Left lung (tissue), 10 donors: ENCODE results near the gene AAK1. TPM values are rescaled to one million over a fixed set of nuclear protein-coding genes. Genes with fewer than 3 reads are reported as not detected.
A peak's percentile ranks its signal among the peaks of the same experiment; 100 is the strongest.
"Not testable (repeated sequence)": the region's sequence is repeated elsewhere in the genome, so short reads cannot be mapped to it uniquely, and the experiment has no call there.

ENCODE experiments used
- ATAC-seq: fragments of 200-7000 bp; cut with Tn5 transposase; one replicate; pipeline ENCODE4 v1.9.1; 2020; ENCODE audit warnings: moderate library complexity
- DNase-seq, 4 donors: peaks; one replicate each; pipeline ENCODE4 v3.0.0-alpha.2; 2013 to 2020
- H3K27ac ChIP-seq, 2 donors: fragments of 200-600 bp; sonication (generic) in 1 of 2; one replicate each; pipeline versions ENCODE4 v1.5.0 to v1.8.0; 2020 to 2021
- H3K27me3 ChIP-seq, 2 donors: fragments of 200-600 bp; sonication (generic) in 1 of 2; one replicate each; pipeline versions ENCODE4 v1.5.0 to v1.8.0; 2020 to 2021
- H3K36me3 ChIP-seq, 2 donors: fragments of 200-600 bp; sonication (generic) in 1 of 2; one replicate each; pipeline versions ENCODE4 v1.5.0 to v1.8.0; 2020 to 2021
- H3K4me1 ChIP-seq, 2 donors: fragments of 200-600 bp; one replicate each; pipeline ENCODE4 v1.8.0; 2021
- H3K4me3 ChIP-seq, 2 donors: fragments of 200-600 bp; sonication (generic) in 1 of 2; one replicate each; pipeline versions ENCODE4 v1.5.0 to v1.8.0; 2020 to 2021; ENCODE audit warnings: mild to moderate bottlenecking in 1 of 2
- H3K9me3 ChIP-seq, 2 donors: fragments of 200-600 bp; sonication (generic) in 1 of 2; one replicate each; pipeline versions ENCODE4 v1.5.0 to v1.8.0; 2020 to 2021
- intact Hi-C, 2 donors: fragments of 100-400 bp; cut with DNase I; formaldehyde crosslinking; loops; one replicate each; pipeline versions ENCODE4 v1.11.2 to v1.14.2; 2022
- polyA plus RNA-seq, 6 donors: library from polyadenylated mRNA; unstranded; fragments of 120-200 nt; gene quantifications; one replicate each; pipeline ENCODE4 v1.2.1, GENCODE V29; 2013; ENCODE audit not compliant: insufficient read length in 6 of 6
- total RNA-seq, 2 donors: library from RNA; stranded (reverse); fragmentation: NEBNext Ultra II Directional; extraction: Animal tissue kit (Norgen Biotek cat#: 25700); gene quantifications; one replicate each; pipeline ENCODE4 v1.2.1, GENCODE V29; 2021
- TF ChIP-seq, protein P1 (sequence below), 2 donors: fragments of 200-600 bp; sonication (generic) in 1 of 2; IDR thresholded peaks; one replicate each; pipeline versions ENCODE4 v1.5.0 to v1.8.0; 2021; ENCODE audit warnings: antibody characterized with exemption in 2 of 2
- donor health status: DM: no; HTN: yes; CAD: no.
- donor health status: DM: no; HTN: no; CAD: no.

The AAK1 gene
- total and polyA plus RNA-seq, 8 donors: 19.0 to 70.7 (median 22.4) TPM

DNA sequence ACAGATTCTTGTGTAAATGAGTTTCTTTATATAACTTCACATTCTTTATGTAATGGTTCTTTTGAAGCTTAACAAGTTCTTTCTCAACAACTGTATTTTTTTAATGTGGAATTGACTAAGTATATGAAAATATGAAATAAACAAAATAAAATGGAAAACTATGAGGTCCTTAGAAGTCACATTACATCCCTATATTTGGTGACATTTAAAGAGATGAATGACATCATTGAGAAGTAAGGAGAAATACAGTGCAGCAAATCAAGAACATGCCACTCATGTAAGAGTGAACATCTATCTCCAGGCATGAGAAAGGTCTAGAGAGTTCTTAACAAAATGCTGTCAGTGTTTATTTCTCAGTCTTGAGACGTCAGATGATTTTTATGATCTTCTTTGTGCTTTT, 39.0 kb upstream of the AAK1 start:
- Histone ChIP-seq H3K36me3 (no peaks in the 10 kb centered on the region), H3K9me3 (peaks cover 0 to 4% of the 10 kb centered on the region in 2 donors), H3K4me1 (peaks cover 5 to 21% of the 10 kb centered on the region in 2 donors), H3K27me3 (no peaks in the 10 kb centered on the region), H3K27ac (peak overlapping the region in 1 of 2 donors; percentile 76), H3K4me3 (no peak overlapping the region)
- DNase-seq (no peak), ATAC-seq (no peak)
- TF ChIP-seq, protein P1, sequence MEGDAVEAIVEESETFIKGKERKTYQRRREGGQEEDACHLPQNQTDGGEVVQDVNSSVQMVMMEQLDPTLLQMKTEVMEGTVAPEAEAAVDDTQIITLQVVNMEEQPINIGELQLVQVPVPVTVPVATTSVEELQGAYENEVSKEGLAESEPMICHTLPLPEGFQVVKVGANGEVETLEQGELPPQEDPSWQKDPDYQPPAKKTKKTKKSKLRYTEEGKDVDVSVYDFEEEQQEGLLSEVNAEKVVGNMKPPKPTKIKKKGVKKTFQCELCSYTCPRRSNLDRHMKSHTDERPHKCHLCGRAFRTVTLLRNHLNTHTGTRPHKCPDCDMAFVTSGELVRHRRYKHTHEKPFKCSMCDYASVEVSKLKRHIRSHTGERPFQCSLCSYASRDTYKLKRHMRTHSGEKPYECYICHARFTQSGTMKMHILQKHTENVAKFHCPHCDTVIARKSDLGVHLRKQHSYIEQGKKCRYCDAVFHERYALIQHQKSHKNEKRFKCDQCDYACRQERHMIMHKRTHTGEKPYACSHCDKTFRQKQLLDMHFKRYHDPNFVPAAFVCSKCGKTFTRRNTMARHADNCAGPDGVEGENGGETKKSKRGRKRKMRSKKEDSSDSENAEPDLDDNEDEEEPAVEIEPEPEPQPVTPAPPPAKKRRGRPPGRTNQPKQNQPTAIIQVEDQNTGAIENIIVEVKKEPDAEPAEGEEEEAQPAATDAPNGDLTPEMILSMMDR (IDR thresholded peaks at IDR 0.05): no peak
- intact Hi-C loops: no loop called here

DNA sequence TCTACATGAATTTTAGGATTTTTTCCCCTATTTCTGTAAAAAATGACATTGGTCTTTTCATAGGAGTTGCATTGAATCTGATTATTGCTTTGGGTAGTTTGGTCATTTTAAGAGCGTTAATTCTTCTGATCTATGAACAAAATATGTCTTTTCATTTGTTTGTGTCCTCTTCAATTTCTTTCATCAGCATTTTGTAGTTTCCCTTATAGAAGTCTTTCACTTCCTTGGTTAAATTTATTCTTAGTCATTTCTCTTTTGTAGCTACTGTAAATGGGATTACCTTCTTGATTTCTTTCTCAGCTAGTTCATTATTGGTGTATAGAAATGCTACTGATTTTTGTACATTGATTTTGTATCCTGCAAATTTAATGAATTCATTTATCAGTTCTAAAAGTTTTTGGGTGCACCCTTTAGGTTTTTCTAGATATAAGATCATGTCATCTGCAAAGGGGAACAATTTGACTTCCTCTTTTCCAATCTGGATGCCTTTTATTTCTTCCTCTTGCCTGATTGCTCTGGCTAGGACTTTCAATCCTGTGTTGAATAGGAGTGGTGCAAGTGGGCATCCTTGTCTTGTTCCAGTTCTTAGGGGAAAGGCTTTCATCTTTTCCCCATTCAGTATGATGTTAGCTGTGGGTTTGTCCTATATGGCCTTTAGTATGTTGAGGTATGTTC, 36.6 kb upstream of the AAK1 start:
- DNase-seq: no peak
- no peaks in the 10 kb centered on the region for H3K36me3 ChIP-seq
- intact Hi-C loops: no loop called here
- H3K4me1 ChIP-seq: peaks cover 5 to 21% of the 10 kb centered on the region in 2 donors
- TF ChIP-seq, protein P1 (IDR thresholded peaks at IDR 0.05): no peak
- H3K4me3 ChIP-seq: no peak overlapping the region
- peaks cover 0 to 4% of the 10 kb centered on the region in 2 donors for H3K9me3 ChIP-seq
- no peak for ATAC-seq
- H3K27ac ChIP-seq: peak overlapping the region in 1 of 2 donors; percentile 59
- H3K27me3 ChIP-seq: no peaks in the 10 kb centered on the region

DNA sequence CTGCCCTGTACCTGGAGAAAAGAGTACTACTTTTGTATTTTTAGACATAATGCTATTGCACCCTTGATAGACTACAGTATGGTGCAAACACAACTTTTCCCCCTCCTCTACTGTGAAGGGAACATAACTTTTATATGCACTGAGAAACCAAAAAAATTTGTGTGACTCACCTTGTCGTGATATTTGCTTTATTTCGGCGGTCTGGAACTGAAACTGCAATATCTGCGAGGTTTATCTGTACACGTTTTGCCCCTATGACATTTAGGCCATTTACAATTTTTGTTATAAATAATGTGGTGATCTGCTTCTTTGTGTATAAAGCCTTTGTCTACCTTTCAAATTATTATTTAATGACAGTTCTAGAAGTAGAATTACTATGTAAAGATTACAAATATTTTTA, 34.4 kb upstream of the AAK1 start:
- TF ChIP-seq, protein P1 (IDR thresholded peaks at IDR 0.05): no peak
- Histone ChIP-seq H3K4me1 (peaks cover under 1 to 16% of the 10 kb centered on the region in 2 donors), H3K27me3 (no peaks in the 10 kb centered on the region), H3K36me3 (no peaks in the 10 kb centered on the region), H3K4me3 (no peak overlapping the region), H3K9me3 (peaks cover 0 to 4% of the 10 kb centered on the region in 2 donors), H3K27ac (no peak overlapping the region)
- ATAC-seq (no peak), DNase-seq (no peak)
- intact Hi-C loops: no loop called here

DNA sequence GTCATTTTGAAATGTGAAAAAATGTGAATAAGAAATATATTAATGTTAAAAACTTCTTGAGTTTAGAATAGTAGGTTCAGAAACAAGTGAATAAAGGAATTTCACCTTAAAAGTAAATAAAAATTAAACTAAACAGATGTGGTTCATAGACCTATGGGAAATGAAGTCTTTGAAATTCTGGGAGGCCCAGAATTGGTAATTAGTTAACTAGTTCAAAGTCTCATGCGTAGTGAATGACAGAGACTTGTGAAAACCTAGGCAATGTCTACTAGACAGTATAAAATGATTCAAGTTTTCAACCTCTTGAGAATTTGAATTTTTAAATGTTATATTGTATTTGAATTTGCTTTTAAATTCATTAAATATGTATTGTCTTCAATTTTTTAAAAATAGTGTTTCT, 32.6 kb upstream of the AAK1 start:
- ATAC-seq: no peak
- intact Hi-C loops: no loop called here
- DNase-seq: no peak

DNA sequence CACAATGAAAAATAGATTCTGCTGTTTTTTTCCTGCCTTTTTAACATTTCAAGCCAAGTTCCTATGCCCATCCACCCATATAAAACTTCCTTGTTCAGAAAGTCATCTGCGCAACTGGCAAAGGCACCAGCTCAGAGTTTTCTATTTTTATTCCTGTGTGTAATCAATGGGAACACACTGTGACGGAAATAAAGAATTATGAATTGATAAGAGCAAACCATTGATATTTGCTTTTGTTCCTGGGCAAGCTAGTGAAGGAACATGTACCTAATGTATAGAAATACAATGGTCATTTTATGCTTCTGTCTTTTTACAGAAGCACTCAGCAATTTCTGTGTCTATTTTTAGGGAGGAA, 30.8 kb upstream of the AAK1 start:
- Histone ChIP-seq H3K4me3 (no peak overlapping the region), H3K27ac (peak overlapping the region in 1 of 2 donors; percentile 17), H3K9me3 (peaks cover 0 to 4% of the 10 kb centered on the region in 2 donors), H3K27me3 (no peaks in the 10 kb centered on the region), H3K4me1 (peaks cover 0 to 7% of the 10 kb centered on the region in 2 donors), H3K36me3 (no peaks in the 10 kb centered on the region)
- intact Hi-C loops: no loop called here
- DNase-seq (no peak), ATAC-seq (no peak)
- TF ChIP-seq, protein P1 (IDR thresholded peaks at IDR 0.05): no peak

More for the DNA sequence above, 32.6 kb upstream of the AAK1 start:
- no peak overlapping the region for H3K4me3 ChIP-seq
- peaks cover 0 to 11% of the 10 kb centered on the region in 2 donors for H3K4me1 ChIP-seq
- TF ChIP-seq, protein P1 (IDR thresholded peaks at IDR 0.05): no peak
- H3K36me3 ChIP-seq: no peaks in the 10 kb centered on the region
- peaks cover 0 to 4% of the 10 kb centered on the region in 2 donors for H3K9me3 ChIP-seq
- no peak overlapping the region for H3K27ac ChIP-seq
- no peaks in the 10 kb centered on the region for H3K27me3 ChIP-seq

DNA sequence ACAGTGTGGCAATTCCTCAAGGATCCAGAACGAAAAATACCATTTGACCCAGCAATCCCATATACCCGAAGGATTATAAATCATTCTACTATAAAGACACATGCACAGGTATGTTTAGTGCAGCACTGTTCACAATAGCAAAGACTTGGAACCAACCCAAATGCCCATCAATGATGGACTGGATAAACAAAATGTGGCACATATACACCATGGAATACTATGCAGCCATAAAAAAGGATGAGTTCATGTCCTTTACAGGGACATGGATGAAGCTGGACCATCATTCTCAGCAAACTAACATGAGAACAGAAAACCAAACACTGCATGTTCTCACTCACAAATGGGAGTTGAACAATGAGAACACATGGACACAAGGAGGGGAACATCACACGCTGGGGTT, 29.6 kb upstream of the AAK1 start:
- H3K9me3 ChIP-seq, H3K27ac ChIP-seq, H3K36me3 ChIP-seq, H3K27me3 ChIP-seq, DNase-seq, H3K4me3 ChIP-seq, ATAC-seq, intact Hi-C loops, H3K4me1 ChIP-seq: not testable (repeated sequence)
